ENCODE measurements around the gene YPEL3. TPM values are rescaled to one million over a fixed set of nuclear protein-coding genes. Genes with fewer than 3 reads are reported as not detected.

Gene YPEL3
- total RNA-seq, 2 experiments from 2014 or later: 99.4 to 106 TPM

GRCh38 chr16:30075503-30076275 is 20.3 kb downstream of the YPEL3 start, which contains the start of gene PPP4C:
Gene PPP4C (plus strand): TSS chr16:30075994. CDS start chr16:30076378, 384 bp downstream.
- peaks cover 58% of the 10 kb centered on the region for H3K36me3 Mint-ChIP-seq (ENCODE audit: low read depth)
- H3K4me3 Mint-ChIP-seq: peak within 1 kb of the TSS; percentile 97
- peak; percentile 95 for DNase-seq
- H3K9me3 Mint-ChIP-seq: no peaks in the 10 kb centered on the region
- ChIA-PET CTCF (interaction anchor here (1.0 to 6.8 kb wide), 5 partner anchors 10 to 21 kb away, joined by 4 to 58 read pairs (median 8); partner anchors contain the start of genes ALDOA and TBX6), POLR2A (interaction anchor here (1.0 to 8.7 kb wide), 11 partner anchors 7 to 583 kb away, joined by 3 to 107 read pairs (median 7); partner anchors contain the start of genes ALDOA, CORO1A, FBRS and HIRIP3)
- H3K27ac Mint-ChIP-seq: peak within 1 kb of the TSS; percentile 92
- H3K27me3 Mint-ChIP-seq: no peaks in the 10 kb centered on the region
- H3K4me1 Mint-ChIP-seq: peaks cover 46% of the 10 kb centered on the region

- Mint-ChIP-seq H3K4me1 (peaks cover 47% of the 10 kb centered on the region), H3K27me3 (no peaks in the 10 kb centered on the region), H3K36me3 (ENCODE audit: low read depth) (peaks cover 67% of the 10 kb centered on the region), H3K9me3 (no peaks in the 10 kb centered on the region), H3K27ac (peak overlapping the region; percentile 16), H3K4me3 (no peak overlapping the region)
- ChIA-PET CTCF (interaction anchor here (1.0 kb wide), 1 partner anchor 115 kb away, joined by 4 read pairs; no protein-coding TSS in a partner anchor), POLR2A (no interaction called here)
- DNase-seq: no peak
These were observed 25.5 kb downstream of the YPEL3 start for GRCh38 chr16:30070490-30070889.

DNA sequence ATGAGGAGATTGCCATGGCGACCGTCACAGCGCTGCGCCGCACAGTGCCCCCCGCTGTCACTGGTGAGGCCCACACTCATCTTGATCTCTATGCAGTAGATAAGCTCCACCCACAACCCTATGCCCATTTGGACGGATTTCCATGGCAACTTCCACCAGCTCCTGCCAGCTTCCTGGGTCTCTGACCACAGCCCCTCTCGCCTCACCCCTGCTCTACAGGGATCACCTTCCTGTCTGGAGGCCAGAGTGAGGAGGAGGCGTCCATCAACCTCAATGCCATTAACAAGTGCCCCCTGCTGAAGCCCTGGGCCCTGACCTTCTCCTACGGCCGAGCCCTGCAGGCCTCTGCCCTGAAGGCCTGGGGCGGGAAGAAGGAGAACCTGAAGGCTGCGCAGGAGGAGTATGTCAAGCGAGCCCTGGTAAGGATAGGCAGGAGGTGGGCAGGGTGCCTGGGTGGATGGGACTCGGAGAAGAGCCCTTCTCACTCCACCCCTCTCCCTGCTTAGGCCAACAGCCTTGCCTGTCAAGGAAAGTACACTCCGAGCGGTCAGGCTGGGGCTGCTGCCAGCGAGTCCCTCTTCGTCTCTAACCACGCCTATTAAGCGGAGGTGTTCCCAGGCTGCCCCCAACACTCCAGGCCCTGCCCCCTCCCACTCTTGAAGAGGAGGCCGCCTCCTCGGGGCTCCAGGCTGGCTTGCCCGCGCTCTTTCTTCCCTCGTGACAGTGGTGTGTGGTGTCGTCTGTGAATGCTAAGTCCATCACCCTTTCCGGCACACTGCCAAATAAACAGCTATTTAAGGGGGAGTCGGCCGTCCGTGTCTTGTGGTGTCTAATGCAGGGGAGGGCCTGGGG is 26.2 kb downstream of the YPEL3 start:
- ChIA-PET POLR2A (interaction anchor here (1.4 to 6.0 kb wide), 2 partner anchors 21 to 113 kb away, joined by 3 to 63 read pairs; partner anchors contain the start of genes CORO1A and TBX6), CTCF (interaction anchor here (1.0 kb wide), 1 partner anchor 116 kb away, joined by 4 read pairs; no protein-coding TSS in a partner anchor)
- H3K4me1 Mint-ChIP-seq: peaks cover 43% of the 10 kb centered on the region
- H3K36me3 Mint-ChIP-seq (ENCODE audit: low read depth): peaks cover 72% of the 10 kb centered on the region
- no peaks in the 10 kb centered on the region for H3K9me3 Mint-ChIP-seq
- H3K4me3 Mint-ChIP-seq: no peak overlapping the region
- H3K27ac Mint-ChIP-seq: peak overlapping the region; percentile 58
- DNase-seq: no peak
- no peaks in the 10 kb centered on the region for H3K27me3 Mint-ChIP-seq

GRCh38 chr16:30068750-30069610 is 27.0 kb downstream of the YPEL3 start:
- Mint-ChIP-seq H3K9me3 (no peaks in the 10 kb centered on the region), H3K27ac (peak overlapping the region; percentile 71), H3K36me3 (ENCODE audit: low read depth) (peaks cover 77% of the 10 kb centered on the region), H3K4me3 (peak overlapping the region; percentile 55), H3K27me3 (no peaks in the 10 kb centered on the region), H3K4me1 (peaks cover 39% of the 10 kb centered on the region)
- ChIA-PET CTCF (interaction anchor here (1.4 to 5.4 kb wide), 3 partner anchors 13 to 68 kb away, joined by 6 to 40 read pairs (median 31); partner anchors contain the start of gene TBX6), POLR2A (interaction anchor here (1.4 to 6.0 kb wide), 3 partner anchors 8 to 114 kb away, joined by 3 to 63 read pairs (median 5); partner anchors contain the start of genes CORO1A and TBX6)
- peak; percentile 62 for DNase-seq

DNA sequence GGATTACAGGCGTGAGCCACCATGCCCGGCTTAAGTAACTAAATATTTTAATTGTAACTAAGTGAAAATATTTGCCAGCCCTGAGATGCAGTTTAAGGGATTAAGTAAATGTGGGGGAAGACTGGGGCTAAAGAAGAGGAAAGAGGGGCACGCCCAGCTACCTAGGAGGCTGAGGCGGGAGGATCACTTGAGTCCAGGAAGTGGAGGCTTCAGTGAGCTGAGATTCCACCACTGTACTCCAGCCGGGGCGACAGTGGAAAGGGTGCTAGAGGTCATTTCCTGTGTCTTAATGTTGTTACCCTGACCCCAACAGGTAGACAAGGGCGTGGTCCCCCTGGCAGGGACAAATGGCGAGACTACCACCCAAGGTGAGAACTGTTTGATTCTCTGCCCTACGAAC is 27.7 kb downstream of the YPEL3 start:
- H3K36me3 Mint-ChIP-seq (ENCODE audit: low read depth): peaks cover 73% of the 10 kb centered on the region
- H3K4me1 Mint-ChIP-seq: peaks cover 39% of the 10 kb centered on the region
- peak overlapping the region; percentile 55 for H3K4me3 Mint-ChIP-seq
- ChIA-PET CTCF (interaction anchor here (0.7 to 5.4 kb wide), 4 partner anchors 13 to 107 kb away, joined by 4 to 40 read pairs (median 18); partner anchors contain the start of gene TBX6), POLR2A (interaction anchor here (1.4 to 6.0 kb wide), 3 partner anchors 9 to 115 kb away, joined by 3 to 63 read pairs (median 5); partner anchors contain the start of genes CORO1A and TBX6)
- peak overlapping the region; percentile 71 for H3K27ac Mint-ChIP-seq
- no peaks in the 10 kb centered on the region for H3K9me3 Mint-ChIP-seq
- no peak for DNase-seq
- no peaks in the 10 kb centered on the region for H3K27me3 Mint-ChIP-seq

GRCh38 chr16:30067584-30067916 is 28.5 kb downstream of the YPEL3 start:
- DNase-seq: no peak
- peaks cover 41% of the 10 kb centered on the region for H3K4me1 Mint-ChIP-seq
- peak overlapping the region; percentile 99 for H3K27ac Mint-ChIP-seq
- ChIA-PET CTCF (interaction anchor here (4.9 to 5.4 kb wide), 2 partner anchors 12 to 25 kb away, joined by 31 to 40 read pairs; partner anchors contain the start of gene TBX6), POLR2A (interaction anchor here (1.2 to 6.0 kb wide), 6 partner anchors 9 to 340 kb away, joined by 3 to 111 read pairs (median 73); partner anchors contain the start of genes CORO1A, PPP4C, TBX6 and YPEL3)
- H3K4me3 Mint-ChIP-seq: peak overlapping the region; percentile 95
- peaks cover 73% of the 10 kb centered on the region for H3K36me3 Mint-ChIP-seq (ENCODE audit: low read depth)
- no peaks in the 10 kb centered on the region for H3K9me3 Mint-ChIP-seq
- H3K27me3 Mint-ChIP-seq: no peaks in the 10 kb centered on the region

- POLR2A ChIA-PET: interaction anchor here (0.8 to 6.0 kb wide), 15 partner anchors 10 to 543 kb away, joined by 3 to 111 read pairs (median 9); partner anchors contain the start of genes CORO1A, HIRIP3, INO80E and PPP4C
- CTCF ChIA-PET: interaction anchor here (0.6 to 5.4 kb wide), 4 partner anchors 10 to 244 kb away, joined by 4 to 40 read pairs (median 22); partner anchors contain the start of genes PPP4C and TBX6
These were observed 29.0 kb downstream of the YPEL3 start for GRCh38 chr16:30066761-30067583.

DNA sequence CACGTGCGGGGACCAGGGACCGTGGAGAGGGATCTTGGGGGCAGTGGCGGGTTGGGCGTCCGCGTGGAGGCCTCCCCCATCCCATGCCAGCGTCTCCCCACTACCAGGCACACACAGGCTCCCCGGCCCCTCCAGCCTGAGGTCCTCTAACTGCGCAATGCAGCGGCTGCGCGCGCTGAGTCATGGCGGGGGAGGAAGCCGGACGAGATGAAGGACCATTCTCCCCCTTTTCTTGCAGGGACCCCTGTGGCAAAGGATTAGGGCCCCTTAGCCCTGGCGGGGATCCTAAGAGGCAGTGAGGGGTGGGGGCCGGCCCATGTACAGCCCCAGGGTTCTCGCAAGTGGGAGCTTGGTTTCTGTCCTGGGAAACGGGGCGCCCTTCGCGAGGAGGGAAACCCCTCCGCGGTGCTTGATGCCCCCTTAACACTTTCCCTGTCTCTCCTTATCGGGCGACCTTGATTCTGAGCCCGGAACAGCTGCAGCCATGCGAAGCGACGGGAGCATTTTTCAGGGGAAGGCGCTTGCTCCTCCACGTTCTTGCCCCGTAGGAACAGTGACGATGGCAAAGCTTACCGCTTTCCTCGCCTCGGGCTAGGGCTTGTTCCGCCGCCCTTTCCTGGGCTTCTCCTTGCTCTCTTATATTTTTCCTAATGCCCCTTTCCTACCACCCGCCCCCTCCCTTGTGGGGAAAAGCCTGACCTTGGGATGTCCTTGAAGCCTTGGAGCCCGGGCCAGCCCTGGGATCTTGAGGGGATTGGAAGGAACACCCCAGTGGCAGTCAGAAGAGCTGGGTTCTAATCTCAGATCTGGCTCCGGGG is 29.9 kb downstream of the YPEL3 start:
- Mint-ChIP-seq H3K27me3 (no peaks in the 10 kb centered on the region), H3K27ac (peak overlapping the region; percentile 99), H3K9me3 (no peaks in the 10 kb centered on the region), H3K36me3 (ENCODE audit: low read depth) (peaks cover 62% of the 10 kb centered on the region), H3K4me3 (peak overlapping the region; percentile 95), H3K4me1 (peaks cover 39% of the 10 kb centered on the region)
- no peak for DNase-seq
- POLR2A ChIA-PET: interaction anchor here (0.8 to 6.0 kb wide), 38 partner anchors 8 to 544 kb away, joined by 3 to 111 read pairs (median 5); partner anchors contain the start of genes C16orf54, CDIPT, CORO1A and HIRIP3
- CTCF ChIA-PET: interaction anchor here (0.6 to 5.4 kb wide), 11 partner anchors 10 to 351 kb away, joined by 3 to 40 read pairs (median 5); partner anchors contain the start of genes PAGR1, PPP4C and TBX6

More at GRCh38 chr16:30066761-30067583, 29.0 kb downstream of the YPEL3 start:
- Mint-ChIP-seq H3K36me3 (ENCODE audit: low read depth) (peaks cover 70% of the 10 kb centered on the region), H3K27ac (peak overlapping the region; percentile 99), H3K9me3 (no peaks in the 10 kb centered on the region), H3K4me3 (peak overlapping the region; percentile 95), H3K4me1 (peaks cover 39% of the 10 kb centered on the region), H3K27me3 (no peaks in the 10 kb centered on the region)
- DNase-seq: no peak

GRCh38 chr16:30065102-30065942 is 30.7 kb downstream of the YPEL3 start, which contains the start of gene ALDOA:
Gene ALDOA (plus strand): TSS chr16:30065760. CDS start chr16:30066898, 1,138 bp downstream.
- Mint-ChIP-seq H3K9me3 (no peaks in the 10 kb centered on the region), H3K36me3 (ENCODE audit: low read depth) (peaks cover 58% of the 10 kb centered on the region), H3K27me3 (no peaks in the 10 kb centered on the region), H3K27ac (peak within 1 kb of the TSS; percentile 99), H3K4me1 (peaks cover 36% of the 10 kb centered on the region), H3K4me3 (peak within 1 kb of the TSS; percentile 95)
- DNase-seq: peak; percentile 97
- ChIA-PET POLR2A (interaction anchor here (0.9 to 6.0 kb wide), 36 partner anchors 8 to 545 kb away, joined by 3 to 111 read pairs (median 5); partner anchors contain the start of genes C16orf54, CDIPT, CORO1A and HIRIP3), CTCF (interaction anchor here (0.9 to 5.4 kb wide), 11 partner anchors 10 to 350 kb away, joined by 3 to 40 read pairs (median 5); partner anchors contain the start of genes GDPD3, PAGR1, PPP4C and TBX6)
